ENCODE measurements around the gene TLCD1. TPM values are rescaled to one million over a fixed set of nuclear protein-coding genes. Genes with fewer than 3 reads are reported as not detected.
A peak's percentile ranks its signal among the peaks of the same experiment; 100 is the strongest.

TLCD1 gene
- total and polyA plus RNA-seq, 10 of the 15 experiments (the other 5 are each of a cell fraction or from before 2014, with no cell fraction given): 2.9 to 19.8 (median 7.7) TPM

- TF ChIP-seq NBN (IDR thresholded peaks at IDR 0.05) (no peak), NR2C2 (IDR thresholded peaks at IDR 0.05; ENCODE audit: borderline replicate concordance, control insufficient read depth, insufficient read length, low read depth) (no peak), FOXM1 (IDR thresholded peaks at IDR 0.05; ENCODE audit: low read depth, low read length) (no peak), PRDM15 (CRISPR knock-in tag; IDR thresholded peaks at IDR 0.05) (no peak), ZNF207 (IDR thresholded peaks at IDR 0.05; ENCODE audit: borderline replicate concordance) (no peak), ZNF217 (IDR thresholded peaks at IDR 0.05) (no peak), BCL3 (IDR thresholded peaks at IDR 0.05; ENCODE audit: borderline replicate concordance, insufficient read depth, low read depth, low read length, poor library complexity, severe bottlenecking) (no peak), KLF5 (IDR thresholded peaks at IDR 0.05; ENCODE audit: partially characterized antibody) (no peak), ZNF24 (IDR thresholded peaks at IDR 0.05) (no peak), E4F1 (IDR thresholded peaks at IDR 0.05; ENCODE audit: borderline replicate concordance, partially characterized antibody) (no peak), GABPA (IDR thresholded peaks at IDR 0.05; ENCODE audit: low read depth) (no peak), POLR2AphosphoS2 (IDR thresholded peaks at IDR 0.05; ENCODE audit: low read depth, low read length) (0 out of 2 replicates have a peak, but pooled peaks have one; percentile 10), BCL11A (IDR thresholded peaks at IDR 0.05; ENCODE audit: low read depth, low read length) (no peak), MYB (IDR thresholded peaks at IDR 0.05; ENCODE audit: borderline replicate concordance, low read depth, low read length) (no peak), CREM (IDR thresholded peaks at IDR 0.05; ENCODE audit: low read depth) (no peak)
- TF ChIP-seq, protein P1, sequence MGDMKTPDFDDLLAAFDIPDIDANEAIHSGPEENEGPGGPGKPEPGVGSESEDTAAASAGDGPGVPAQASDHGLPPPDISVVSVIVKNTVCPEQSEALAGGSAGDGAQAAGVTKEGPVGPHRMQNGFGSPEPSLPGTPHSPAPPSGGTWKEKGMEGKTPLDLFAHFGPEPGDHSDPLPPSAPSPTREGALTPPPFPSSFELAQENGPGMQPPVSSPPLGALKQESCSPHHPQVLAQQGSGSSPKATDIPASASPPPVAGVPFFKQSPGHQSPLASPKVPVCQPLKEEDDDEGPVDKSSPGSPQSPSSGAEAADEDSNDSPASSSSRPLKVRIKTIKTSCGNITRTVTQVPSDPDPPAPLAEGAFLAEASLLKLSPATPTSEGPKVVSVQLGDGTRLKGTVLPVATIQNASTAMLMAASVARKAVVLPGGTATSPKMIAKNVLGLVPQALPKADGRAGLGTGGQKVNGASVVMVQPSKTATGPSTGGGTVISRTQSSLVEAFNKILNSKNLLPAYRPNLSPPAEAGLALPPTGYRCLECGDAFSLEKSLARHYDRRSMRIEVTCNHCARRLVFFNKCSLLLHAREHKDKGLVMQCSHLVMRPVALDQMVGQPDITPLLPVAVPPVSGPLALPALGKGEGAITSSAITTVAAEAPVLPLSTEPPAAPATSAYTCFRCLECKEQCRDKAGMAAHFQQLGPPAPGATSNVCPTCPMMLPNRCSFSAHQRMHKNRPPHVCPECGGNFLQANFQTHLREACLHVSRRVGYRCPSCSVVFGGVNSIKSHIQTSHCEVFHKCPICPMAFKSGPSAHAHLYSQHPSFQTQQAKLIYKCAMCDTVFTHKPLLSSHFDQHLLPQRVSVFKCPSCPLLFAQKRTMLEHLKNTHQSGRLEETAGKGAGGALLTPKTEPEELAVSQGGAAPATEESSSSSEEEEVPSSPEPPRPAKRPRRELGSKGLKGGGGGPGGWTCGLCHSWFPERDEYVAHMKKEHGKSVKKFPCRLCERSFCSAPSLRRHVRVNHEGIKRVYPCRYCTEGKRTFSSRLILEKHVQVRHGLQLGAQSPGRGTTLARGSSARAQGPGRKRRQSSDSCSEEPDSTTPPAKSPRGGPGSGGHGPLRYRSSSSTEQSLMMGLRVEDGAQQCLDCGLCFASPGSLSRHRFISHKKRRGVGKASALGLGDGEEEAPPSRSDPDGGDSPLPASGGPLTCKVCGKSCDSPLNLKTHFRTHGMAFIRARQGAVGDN (IDR thresholded peaks at IDR 0.05): no peak
These were observed 5.6 kb downstream of the TLCD1 start (continued) for GRCh38 chr17:28720247-28720996.

Data from GM12878 (cell line).